Fibroblast of skin of right quadriceps (primary cell): ENCODE data around the gene SPATA33.
"Not testable (repeated sequence)": the region's sequence is repeated elsewhere in the genome, so short reads cannot be mapped to it uniquely, and the experiment has no call there.

Source experiments
- DNase-seq: peaks from one replicate; pipeline ENCODE4 v3.0.0-alpha.2; 2013

SPATA33 gene

GRCh38 chr16:89695086-89695874 lies 37.6 kb downstream of the SPATA33 start:
- no peak for DNase-seq

- DNase-seq: no peak
Measured at GRCh38 chr16:89695875-89696669, 38.4 kb downstream of the SPATA33 start.

- DNase-seq: no peak
Measured at GRCh38 chr16:89696670-89697128, 39.1 kb downstream of the SPATA33 start.

DNA sequence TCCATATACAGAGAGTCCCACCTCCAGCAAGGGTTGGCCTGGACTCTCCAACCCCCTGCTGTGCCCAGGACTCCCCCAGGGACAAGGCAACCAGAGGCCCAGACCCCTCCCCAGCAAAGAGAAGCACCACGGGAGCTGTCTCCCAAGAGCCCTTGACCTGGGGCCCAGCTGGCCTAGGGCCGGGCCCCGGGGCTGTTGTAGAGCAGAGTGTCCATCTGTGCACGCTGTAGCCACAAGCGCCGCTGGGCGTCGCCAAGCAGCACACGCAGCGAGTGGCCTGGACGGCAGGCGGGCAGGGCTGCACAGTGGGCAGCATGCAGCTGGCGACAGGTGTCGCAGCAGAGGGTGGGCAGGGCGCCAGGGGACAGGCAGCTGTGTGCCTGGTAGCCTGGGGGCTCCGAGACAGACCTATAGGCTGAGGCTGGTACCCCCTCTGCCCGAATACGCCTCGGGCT lies 39.6 kb downstream of the SPATA33 start:
- DNase-seq: no peak

DNA sequence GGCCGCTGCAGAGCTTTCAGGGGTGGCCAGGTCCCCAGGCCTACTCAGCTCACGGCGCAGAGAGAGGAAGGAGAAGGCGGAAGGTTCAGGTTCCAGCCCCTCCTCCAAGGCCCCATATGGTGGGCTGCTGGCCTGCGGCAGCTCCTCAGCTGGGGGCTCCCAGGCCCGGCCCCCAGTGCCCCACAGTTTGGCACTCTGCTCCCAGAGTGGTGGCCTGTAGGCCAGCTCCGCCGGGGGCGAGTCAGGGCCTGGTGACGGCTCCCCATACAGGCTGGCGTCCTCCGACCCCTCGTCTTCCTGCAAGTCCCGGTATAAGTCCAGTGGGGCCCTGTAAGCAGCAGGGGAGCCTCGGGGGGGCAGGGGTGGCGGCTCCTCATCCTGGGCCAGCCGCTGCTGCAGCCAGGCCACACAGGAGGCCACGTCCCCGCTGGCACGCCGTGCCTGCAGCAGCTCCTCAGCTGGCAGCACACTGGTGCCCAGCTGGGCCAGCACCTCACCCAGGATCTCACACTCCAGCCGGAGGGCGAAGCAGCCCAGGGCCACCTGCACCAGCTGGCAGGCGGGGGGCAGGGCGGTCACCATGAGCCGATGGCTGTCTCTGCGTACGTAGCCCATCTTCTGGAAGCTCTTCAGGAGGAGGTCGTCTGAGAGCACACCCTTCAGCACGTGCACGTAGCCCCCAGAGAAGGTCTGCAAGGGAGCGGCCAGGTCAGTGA lies 40.1 kb downstream of the SPATA33 start:
- no peak for DNase-seq

DNA sequence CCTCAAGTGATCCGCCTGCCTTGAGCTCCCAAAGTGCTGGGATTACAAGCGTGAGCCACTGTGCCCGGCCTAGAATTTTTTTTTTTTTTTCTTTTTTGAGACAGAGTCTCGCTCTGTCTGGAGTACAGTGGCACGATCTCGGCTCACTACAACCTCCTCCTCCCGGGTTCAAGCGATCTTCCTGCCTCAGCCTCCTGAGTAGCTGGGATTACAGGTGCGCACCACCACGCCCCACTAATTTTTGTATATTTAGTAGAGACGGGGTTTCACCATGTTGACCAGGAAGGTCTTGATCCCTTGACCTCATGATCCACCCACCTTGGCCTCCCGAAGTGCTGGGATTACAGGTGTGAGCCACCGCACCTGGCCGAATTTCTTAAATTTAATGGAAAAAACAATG lies 41.1 kb downstream of the SPATA33 start:
- not testable (repeated sequence) for DNase-seq

- not testable (repeated sequence) for DNase-seq
Measured at GRCh38 chr16:89699629-89700099, 42.0 kb downstream of the SPATA33 start.

DNA sequence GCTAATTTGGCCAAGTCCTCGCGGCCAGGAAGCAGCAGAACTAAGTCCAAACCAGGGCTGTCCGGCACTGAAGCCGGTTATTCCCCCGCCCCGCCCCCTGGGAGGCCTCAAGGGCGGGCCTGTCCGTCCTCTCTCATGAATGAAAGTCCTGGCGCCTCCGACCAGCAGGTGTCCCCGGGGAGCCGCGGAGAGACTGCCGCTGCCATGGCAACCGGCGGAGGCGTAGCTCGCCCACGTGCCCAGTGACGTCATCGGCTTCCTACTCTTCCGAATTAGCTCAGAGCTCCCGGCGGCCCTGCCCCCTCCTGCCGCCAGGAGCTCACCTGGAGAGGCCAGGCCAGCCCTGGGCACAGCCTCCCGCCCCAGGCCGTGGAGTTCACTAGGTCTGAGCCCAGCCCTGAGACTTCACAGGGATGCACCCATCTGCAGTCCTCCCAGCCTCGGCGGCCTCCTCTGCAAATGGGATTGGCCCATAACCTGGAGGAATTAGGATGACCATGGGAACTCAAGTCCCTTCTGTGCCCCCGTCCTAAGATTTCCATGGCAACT lies 42.5 kb downstream of the SPATA33 start:
- peak; percentile 96 for DNase-seq

DNA sequence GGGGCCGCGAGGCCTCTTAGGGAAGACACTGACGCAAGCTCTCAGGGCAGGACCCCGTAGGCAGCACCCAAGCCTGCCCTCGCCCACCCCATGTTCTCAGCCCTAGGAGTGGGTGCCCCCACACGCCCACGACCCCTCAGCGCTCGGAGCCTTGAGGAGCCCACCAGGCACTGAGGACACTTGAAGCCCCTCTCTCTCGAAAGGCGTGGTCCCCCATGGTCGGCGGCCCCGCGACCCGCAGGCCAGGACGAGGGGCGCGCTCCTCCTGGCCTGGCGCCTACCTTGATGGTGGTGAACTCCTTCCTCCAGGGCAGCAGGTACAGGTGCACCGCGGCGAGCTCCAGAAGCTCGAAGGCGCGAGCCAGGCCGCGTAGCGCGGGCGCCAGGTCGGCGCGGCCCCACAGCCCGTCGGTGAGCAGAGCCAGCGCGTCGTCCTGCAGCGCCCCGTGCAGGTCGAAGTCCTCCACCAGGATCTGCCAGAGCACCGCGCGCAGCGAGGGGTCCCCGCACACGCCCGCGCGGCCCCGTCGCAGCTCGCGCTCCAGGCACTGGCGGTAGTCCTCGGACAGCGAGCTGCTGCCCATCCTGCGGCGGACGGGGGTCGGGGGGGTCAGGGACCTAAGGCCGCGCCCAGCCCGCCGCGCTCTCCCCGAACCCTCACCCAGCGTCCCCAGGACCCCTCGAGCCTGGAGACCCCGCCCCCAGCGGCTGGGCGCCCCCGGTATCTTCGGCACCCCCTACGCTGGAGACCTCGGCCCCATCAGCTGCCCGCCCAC lies 43.2 kb downstream of the SPATA33 start:
- no peak for DNase-seq

GRCh38 chr16:89701425-89702406 lies 44.1 kb downstream of the SPATA33 start, which contains the start of gene SPATA2L:
Gene SPATA2L, minus strand, starts transcription at chr16:89701705. Its CDS starts 473 bp downstream, at chr16:89701232.
- peak; percentile 73 for DNase-seq

DNA sequence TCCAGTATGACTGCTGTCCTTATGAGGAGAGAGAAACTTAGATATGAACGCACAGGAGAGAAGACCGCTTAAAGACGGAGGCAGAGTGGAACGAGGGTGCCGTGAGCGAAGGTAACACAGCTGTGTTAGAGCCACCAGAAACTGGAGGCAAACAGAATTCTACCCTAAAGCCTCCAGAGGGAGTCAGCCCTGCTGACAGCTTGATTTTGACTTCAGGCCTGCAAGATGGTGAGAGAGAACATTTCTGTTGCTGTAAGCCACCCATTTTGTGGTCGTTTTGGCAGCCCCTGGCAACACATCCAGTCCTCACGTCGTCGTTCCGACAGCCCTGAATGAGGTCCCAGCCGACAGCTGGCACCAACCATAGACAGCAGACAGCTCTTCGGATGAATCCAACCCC lies 46.6 kb downstream of the SPATA33 start:
- DNase-seq: no peak

- DNase-seq: no peak
Measured at GRCh38 chr16:89705006-89705405, 47.4 kb downstream of the SPATA33 start.

- DNase-seq: no peak
Measured at GRCh38 chr16:89706518-89707260, 49.1 kb downstream of the SPATA33 start.

DNA sequence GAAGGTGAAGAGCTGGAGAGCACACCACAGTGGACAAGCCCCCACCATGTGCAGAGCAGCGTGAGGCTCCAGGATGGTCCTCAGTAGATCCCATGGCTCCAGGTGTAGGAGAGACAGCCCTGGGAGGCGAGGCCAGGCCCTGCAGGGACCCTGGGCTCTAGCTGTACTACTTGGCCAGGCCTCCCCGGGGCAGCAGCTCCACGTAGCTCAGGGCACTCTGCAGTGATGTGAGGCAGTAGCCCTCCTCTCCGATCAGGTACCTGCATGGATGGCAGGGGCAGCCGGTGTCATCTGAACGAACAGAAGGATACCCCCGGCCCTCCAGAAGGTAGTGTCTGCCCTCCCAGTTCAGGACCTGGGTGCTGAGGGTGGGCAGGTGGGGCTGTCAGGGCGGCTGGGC lies 50.1 kb downstream of the SPATA33 start:
- no peak for DNase-seq

DNA sequence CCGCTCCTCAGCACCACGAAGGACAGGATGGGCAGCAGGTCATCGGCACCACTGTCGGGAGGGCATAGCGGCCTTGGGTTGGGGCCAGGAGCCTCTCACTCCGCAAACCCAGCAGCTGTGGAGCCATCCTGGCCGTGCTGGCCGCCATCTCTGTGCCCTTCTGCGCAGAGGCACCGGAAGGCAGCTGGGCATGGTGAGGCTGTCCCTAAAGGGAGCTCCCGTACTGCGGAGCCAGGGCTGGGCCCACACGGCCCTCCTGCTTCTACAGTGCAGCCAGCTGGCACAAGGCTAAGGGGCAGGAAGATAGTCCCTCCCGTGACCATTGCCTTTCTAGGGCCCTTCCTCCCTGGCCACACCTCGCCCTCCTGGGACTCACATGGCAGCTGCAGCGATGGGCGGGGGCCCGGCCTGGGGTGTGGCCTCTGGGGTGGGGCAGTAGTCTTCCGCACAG lies 50.9 kb downstream of the SPATA33 start:
- no peak for DNase-seq

DNA sequence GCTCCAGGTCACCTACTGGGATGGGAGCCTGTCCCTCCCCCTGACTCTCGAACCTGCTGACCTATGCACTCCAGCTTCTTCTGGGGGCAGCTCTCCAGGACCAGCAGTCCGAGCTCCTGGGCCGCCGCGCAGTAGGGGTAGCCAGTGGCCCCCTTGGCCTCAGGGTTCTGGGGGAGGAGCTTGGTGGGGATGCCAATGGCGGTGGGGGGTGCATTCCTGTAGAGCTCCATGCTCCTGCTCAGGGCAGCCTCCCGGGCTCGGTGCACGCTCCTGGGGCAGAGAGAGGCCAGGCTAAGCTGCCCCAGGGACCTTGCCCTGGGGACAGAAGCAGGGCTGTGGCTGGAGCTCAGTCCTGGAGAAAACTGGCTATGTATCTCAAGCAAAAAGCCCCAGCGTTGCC lies 51.5 kb downstream of the SPATA33 start:
- DNase-seq: no peak

DNA sequence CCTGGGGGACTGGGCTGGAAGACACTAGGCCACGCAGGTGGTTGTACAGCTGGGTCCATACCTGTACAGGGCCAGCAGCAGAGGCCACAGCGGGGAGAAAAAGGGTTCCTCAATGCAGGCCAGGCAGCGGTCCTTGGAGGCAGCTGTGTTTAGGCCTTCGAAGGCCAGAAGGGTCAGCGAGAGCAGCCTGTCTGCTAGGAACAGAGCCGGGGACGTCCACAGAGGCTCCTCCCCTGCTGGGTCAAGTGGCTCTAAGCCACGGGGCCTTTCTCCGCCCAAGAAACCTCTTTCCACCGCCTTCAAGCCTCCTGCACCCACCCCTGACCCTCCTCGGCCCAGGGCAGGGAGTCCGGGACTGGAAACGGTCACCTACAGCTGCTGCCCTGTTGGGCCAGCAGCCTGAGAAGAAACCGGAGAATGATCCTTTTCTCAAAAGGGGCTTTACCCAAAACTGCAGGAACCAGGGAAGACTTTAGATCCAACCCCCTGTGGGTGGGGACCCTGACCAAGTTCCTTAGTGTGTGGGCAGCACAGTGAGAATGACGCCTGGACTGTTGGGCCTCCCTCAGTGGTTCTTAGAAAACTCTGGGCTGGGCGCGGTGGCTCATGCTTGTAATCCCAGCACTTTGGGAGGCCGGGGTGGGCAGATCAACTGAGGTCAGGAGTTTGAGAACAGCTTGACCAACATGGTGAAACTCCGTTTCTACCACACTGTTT lies 52.2 kb downstream of the SPATA33 start:
- DNase-seq: no peak

GRCh38 chr16:89710709-89711564 lies 53.3 kb downstream of the SPATA33 start:
- no peak for DNase-seq
